ES-I3 (cell line): Measurements from ENCODE around the gene CAMK2B.

Experiments used
- H3K36me3 ChIP-seq: 2 replicates; pipeline ENCODE4 v1.6.1; 2013; ENCODE audit warnings: mild to moderate bottlenecking, low read length, control low read depth, moderate library complexity; ENCODE audit not compliant: insufficient read depth
- H3K4me1 ChIP-seq: 2 replicates; pipeline ENCODE4 v1.6.1; 2013; ENCODE audit warnings: mild to moderate bottlenecking, control low read depth, low read length; ENCODE audit not compliant: insufficient read depth
- H3K9ac ChIP-seq: 2 replicates; pipeline ENCODE4 v1.6.1; 2013; ENCODE audit warnings: low read depth, mild to moderate bottlenecking, low read length, moderate library complexity
- H3K9me3 ChIP-seq: 2 replicates; pipeline ENCODE4 v1.6.1; 2013; ENCODE audit warnings: mild to moderate bottlenecking, low read length, moderate library complexity; ENCODE audit not compliant: control insufficient read depth, insufficient read depth

Gene CAMK2B

DNA sequence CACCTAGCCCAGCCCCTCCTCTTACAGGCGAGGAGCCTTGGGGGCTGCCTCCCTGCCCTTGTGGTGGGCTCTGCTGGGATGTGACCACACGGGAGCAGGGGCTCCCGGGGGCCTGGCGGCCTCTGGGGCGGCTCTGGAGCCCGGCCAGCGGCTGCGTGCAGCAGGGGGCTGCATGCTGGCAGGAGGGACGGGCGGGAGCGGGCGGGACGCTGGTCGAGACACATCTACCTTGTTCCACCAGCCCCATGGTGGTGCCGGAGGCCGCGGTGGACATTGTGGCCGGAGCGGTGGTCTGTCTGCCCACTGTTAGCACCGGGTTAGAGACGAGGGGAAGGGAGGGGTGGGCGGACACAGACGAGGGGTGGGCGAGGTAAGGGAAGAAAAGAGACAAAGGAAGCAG is 86.0 kb downstream of the CAMK2B start:
- no peaks in the 10 kb centered on the region for H3K4me1 ChIP-seq
- H3K9ac ChIP-seq = no peak overlapping the region
- no peaks in the 10 kb centered on the region for H3K9me3 ChIP-seq
- H3K36me3 ChIP-seq = no peaks in the 10 kb centered on the region

DNA sequence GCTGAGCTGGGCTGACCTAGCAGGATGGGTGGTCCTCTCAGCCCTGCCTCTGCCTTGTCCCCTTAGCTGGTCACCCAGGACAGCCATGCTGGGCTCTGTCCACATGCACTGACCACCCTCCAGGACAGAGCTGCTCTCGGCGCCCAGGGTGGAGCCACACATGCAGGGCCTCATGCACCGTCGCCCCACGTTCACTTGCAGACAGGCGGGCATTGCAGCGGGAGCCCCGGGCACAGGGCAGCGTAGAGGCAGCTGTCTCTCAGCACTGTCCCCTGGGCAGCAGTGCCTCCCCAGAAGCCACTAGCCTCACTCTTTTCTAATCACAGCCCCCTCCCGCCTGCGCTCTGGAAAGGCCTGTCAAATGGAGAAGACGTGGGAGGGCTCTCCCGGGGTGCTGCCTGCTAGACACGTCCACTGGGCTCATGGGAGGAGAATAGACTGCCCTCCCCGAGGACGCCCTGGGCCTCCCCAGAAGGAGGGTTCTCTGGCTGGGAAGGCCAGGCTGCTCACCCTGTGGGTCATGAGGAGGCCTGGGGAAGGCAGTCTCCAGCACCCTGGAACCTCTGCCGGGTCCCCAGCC is 87.2 kb downstream of the CAMK2B start:
- Histone ChIP-seq H3K9me3 (no peaks in the 10 kb centered on the region), H3K9ac (no peak overlapping the region), H3K4me1 (no peaks in the 10 kb centered on the region), H3K36me3 (no peaks in the 10 kb centered on the region)

DNA sequence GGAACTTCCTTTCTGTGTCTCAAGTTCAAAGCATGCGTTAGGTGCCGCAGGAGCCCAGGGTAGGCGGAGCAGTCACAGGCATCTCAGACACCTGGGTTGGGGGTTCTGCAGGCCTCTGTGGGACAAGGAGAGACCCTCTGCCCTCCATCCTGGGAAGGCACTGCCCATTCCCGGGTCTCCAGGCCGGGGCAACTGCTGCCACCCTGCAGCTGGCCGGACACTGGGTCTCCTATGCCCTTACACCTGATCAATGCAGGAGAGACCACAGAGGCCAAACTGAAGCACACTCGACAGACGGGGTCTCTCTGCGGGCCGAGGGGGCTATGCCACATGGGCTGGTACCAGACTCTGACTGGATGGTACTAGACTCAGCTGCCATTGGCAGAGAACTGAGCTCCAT is 87.7 kb downstream of the CAMK2B start:
- no peaks in the 10 kb centered on the region for H3K9me3 ChIP-seq
- no peaks in the 10 kb centered on the region for H3K4me1 ChIP-seq
- no peak overlapping the region for H3K9ac ChIP-seq
- no peaks in the 10 kb centered on the region for H3K36me3 ChIP-seq

DNA sequence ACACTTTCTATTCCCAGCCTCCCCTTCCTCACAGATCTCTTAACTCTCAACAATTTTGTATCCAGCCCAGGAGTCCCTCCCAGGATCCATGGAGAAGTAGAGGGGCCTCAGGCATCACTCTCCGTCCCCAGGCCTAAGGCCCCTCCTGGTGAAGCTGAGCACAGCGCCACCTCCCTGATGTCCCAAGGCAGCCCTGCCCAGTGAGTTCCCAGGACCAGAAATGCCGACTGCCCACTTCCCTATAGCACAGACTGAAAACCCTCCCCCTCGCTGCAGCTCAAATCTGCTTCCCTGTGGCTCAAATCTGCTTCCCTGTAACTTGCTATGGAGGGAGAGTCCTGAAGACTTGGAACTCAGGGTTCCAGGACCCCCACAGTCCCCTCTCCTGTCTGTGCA is 89.1 kb downstream of the CAMK2B start:
- H3K36me3 ChIP-seq = no peaks in the 10 kb centered on the region
- H3K9ac ChIP-seq = no peak overlapping the region
- H3K9me3 ChIP-seq = no peaks in the 10 kb centered on the region
- H3K4me1 ChIP-seq = no peaks in the 10 kb centered on the region

DNA sequence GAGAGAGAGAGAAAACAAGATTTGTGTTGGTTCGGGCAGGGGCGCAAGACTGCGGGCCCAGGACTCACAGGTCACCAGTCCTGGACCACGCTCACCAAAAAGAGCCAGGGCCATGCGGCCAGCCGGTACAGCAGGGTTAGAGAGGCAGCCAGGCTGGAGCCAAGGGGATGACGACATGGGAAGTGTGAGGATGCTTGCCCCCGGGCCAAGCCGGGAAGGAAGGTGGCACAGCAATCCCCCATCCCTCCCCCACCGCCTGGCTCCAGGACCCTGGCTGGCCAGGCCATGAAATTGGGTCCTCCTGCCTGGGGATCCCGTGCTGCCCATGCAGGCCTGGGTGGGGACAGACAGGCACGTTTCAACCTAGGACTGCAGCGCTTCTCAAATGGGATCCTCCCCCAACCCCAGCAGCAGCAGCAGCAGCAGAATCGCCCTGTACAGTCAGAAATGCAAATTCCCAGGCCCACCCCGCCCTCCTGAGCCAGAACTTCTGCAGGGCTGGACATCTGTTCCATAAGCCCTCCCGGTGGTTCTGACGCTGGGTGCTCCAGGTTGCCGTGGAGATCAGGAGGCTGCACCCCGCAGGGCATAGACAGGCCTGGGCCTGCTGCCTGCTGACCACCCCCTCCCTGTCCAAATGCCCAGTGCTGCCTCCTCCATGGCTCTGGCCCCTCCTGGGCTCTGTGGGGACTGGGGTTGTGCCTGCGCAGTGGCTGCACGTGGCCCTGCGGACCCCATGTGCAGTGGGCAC is 89.6 kb downstream of the CAMK2B start:
- no peaks in the 10 kb centered on the region for H3K9me3 ChIP-seq
- no peaks in the 10 kb centered on the region for H3K36me3 ChIP-seq
- H3K4me1 ChIP-seq = no peaks in the 10 kb centered on the region
- no peak overlapping the region for H3K9ac ChIP-seq

DNA sequence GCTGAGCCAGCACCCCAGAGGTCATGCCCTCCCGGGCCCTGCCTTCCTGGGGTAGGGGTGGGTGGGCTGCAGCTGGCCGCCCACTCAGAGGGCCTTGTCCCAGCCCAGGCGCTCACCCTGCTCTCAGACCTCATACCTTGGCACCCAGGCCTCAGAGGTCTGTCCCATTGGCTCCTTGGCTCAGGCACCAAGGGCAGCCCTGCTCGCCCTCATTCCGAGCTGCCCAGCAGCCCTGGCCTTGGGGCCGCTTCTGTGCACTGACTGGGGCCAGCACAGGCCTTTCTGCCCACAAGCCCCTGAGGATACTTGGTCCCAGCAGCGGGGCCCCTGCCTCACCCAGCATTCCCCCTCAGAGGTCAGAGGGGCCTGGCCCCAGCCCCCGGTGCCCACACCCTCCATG is 90.3 kb downstream of the CAMK2B start:
- H3K9ac ChIP-seq = no peak overlapping the region
- H3K9me3 ChIP-seq = no peaks in the 10 kb centered on the region
- H3K4me1 ChIP-seq = no peaks in the 10 kb centered on the region

DNA sequence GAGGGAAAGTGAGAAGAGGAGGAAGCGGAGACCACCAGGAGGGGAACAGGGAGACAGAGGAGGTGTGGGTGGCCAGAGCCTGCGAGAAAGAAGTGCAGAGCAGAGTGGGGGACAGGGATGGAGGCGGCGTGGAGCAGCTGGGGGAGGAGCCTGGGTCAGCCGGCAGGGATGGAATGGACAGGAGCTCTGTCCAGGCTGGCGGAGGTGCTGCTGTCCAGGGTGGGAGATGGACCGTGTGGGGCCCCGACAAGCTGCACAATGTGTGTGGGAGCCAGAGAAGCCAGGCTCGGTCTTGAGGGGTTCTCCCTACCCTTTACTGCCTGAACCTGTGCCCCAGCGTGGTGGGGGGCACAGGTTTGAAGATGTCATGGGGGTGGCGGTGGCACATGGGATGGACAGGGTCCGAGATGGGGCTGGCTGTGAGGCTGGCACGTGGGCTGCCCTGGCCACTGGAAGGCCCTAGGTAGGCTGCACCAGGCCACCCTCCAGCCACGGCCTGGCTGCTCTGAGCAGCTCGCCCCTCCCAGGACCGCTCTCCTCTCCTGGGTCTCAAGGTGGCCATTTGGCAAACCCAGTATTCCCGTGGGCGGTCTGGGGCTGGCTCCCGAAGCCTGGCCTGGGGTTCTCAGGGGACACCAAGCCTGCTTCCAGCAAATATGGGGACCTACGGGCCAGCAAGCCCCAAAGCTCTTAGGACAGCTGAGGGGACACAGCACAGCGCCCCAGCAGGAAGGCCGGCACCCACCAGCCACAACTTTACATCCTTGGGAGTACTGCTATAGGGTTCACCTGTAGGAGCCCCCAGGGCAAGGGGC is 92.3 kb downstream of the CAMK2B start:
- no peak overlapping the region for H3K9ac ChIP-seq
- no peaks in the 10 kb centered on the region for H3K9me3 ChIP-seq
- H3K36me3 ChIP-seq = no peaks in the 10 kb centered on the region
- H3K4me1 ChIP-seq = no peaks in the 10 kb centered on the region

More for the DNA sequence above, 90.3 kb downstream of the CAMK2B start:
- no peaks in the 10 kb centered on the region for H3K36me3 ChIP-seq

DNA sequence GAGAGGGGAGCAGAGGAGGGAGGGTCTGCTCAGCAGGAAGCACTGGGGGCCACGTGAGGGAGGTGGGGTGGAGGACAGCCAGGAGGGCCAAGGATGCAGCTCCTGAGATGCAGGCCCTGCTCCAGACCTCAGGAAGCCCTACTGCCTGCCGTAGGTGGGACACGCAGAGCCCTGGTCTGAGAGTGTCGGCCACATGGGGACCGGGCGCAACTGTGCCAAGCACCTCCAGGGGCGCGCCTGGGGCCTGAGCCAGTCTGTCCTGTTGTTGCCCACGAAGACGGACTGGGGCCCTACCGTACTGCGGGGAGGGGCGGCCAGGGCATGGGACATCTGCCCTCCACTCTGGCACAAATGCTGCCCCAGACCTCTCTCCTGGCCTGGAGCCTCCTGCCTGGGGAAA is 93.0 kb downstream of the CAMK2B start:
- H3K4me1 ChIP-seq = no peaks in the 10 kb centered on the region

DNA sequence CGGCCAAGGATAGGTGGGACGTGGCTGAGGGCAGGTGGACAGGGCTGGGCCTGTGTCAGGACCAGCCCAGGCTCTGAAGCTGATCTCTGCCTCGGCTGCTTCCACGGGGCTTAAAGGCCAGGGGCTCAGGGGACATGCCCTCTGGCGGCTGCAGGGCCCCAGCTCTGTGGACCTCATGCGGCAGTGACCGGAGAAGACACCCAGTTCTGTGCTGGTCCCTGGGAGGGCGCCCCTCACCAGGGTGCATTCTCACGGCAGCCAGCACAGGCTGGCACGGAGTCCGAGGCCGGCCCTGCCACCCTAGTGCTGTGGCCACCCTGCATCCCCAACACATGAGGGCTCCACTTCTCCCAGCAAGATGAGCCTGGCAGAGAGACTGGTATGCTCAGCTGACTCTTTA is 94.3 kb downstream of the CAMK2B start:
- H3K9ac ChIP-seq = no peak overlapping the region
- H3K9me3 ChIP-seq = no peaks in the 10 kb centered on the region
- H3K4me1 ChIP-seq = no peaks in the 10 kb centered on the region
- no peaks in the 10 kb centered on the region for H3K36me3 ChIP-seq

More for the DNA sequence above, 93.0 kb downstream of the CAMK2B start:
- H3K9ac ChIP-seq = no peak overlapping the region
- no peaks in the 10 kb centered on the region for H3K9me3 ChIP-seq
- H3K36me3 ChIP-seq = no peaks in the 10 kb centered on the region

DNA sequence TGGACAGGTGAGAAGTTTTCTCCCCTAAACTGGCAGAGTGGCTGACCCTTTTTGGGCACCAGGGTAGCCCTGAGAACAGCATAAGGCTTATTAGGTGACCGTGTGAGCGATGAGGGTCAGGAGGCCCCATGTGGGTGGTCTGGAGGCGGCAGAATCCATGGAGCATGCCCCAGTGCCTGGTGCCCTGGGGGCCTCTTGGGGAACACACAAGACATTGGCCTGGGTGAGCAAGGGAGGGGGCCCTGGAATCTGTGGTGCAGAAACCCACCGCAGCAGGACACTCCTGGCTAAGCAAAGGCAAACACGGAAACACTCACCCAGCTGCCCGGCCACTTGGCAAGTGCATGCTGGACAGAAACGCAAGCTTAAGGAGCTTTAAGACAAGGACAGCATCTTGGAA is 95.1 kb downstream of the CAMK2B start:
- Histone ChIP-seq H3K4me1 (no peaks in the 10 kb centered on the region), H3K9ac (no peak overlapping the region), H3K9me3 (no peaks in the 10 kb centered on the region), H3K36me3 (no peaks in the 10 kb centered on the region)

DNA sequence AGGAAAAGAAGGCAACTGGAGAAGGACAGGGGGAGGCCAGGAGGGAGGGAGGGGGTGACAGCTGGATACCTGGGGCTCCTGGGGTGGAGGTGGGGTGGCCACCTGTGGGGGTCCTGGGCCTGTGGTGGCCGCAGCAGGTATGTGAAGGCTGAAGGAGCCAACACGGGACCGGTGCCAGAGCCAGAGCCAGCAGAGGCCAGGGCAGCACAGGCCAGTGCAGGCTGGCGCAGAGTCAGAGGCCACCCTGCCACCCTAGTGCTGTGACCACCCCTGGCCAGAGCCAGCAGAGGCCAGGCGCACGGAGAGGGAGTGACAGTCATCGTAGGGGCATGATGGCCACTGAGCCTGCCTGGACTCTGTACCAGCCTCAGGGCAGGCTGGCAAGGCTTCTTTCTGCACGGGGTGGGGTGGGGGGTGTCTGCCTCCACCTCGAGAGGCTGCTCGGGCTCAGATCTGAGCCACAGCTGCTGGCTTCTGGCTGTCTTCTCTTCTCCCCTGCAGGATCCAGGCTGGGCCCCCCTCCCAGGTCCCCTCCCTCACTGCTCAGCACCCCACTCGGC is 95.8 kb downstream of the CAMK2B start:
- Histone ChIP-seq H3K4me1 (no peaks in the 10 kb centered on the region), H3K36me3 (no peaks in the 10 kb centered on the region), H3K9ac (no peak overlapping the region), H3K9me3 (no peaks in the 10 kb centered on the region)

DNA sequence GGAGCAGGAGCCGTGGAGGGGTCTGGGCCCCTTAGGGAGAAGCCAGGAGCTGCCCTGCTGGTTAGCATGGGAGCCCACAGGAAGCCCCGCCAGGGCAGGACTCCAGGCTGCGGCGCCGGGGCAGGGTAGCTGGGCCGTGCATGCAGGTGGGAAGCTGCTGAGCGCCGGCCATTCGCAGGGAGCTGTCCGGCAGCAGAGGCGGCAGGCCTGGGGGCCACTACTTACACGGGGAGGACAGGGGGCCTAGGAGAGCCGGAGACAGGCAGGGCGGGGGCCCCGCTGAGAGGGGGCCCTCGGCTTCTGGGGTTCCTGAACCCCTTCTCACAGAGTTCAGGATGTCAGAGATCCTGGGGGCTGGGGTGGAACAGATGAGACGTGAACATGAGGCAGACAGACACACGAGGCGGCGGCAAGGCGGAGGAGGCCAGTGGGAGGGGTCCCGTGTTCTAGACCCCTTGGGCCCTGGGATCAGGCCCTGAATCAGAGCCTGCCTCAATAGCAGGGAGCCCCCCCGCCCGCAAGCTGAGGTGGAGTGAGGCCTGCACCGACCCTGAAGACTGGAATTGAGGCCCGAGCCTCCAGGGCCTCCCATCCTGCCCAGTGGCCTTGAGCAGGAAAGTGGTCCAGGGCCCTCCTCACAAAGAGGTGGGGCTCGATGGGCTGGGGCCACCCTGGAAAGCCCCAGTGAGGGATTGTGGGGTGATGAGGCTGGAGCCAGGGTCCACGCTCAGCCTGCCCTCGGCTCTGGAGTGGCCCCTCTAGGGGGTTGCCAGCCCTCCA is 96.6 kb downstream of the CAMK2B start:
- Histone ChIP-seq H3K36me3 (no peaks in the 10 kb centered on the region), H3K9ac (no peak overlapping the region), H3K9me3 (no peaks in the 10 kb centered on the region), H3K4me1 (no peaks in the 10 kb centered on the region)

DNA sequence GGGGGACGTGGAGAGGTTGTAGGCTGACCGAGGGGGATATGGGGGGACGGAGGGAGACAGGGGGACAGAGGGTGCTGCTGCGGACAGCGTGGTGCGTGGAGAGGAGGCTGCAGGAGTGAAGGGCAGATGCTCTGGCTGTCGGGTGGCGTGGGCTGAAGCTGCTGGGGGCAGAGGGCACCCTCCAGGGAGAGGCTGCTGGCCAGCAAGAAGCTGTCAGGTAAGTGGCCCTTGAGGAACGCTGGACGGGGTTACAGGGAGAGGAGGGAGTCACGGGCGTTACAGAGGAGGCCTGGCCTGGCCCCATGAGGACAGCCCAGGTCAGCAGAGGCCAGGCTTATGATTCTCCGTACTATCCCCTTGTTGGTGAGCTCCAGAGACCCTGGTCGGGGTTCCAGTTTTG is 97.5 kb downstream of the CAMK2B start:
- H3K9me3 ChIP-seq = no peaks in the 10 kb centered on the region
- no peaks in the 10 kb centered on the region for H3K4me1 ChIP-seq
- no peak overlapping the region for H3K9ac ChIP-seq
- no peaks in the 10 kb centered on the region for H3K36me3 ChIP-seq

DNA sequence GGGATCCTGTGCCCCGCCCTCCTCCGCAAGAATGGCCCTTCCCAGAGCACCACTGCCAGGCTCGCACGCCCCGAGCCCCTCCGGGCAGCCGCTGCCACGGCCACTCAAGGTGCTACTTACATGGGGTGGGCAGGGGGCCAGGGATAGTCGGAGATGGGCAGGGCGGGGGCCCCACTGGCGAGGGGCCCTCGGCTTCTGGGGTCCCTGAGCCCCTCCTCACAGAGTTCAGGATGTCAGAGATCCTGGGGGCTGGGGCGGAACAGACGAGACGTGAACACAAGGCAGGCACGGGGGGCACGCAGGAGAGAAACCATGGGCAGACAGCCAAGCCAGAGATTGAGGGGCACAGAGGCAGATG is 99.0 kb downstream of the CAMK2B start:
- Histone ChIP-seq H3K4me1 (no peaks in the 10 kb centered on the region), H3K36me3 (no peaks in the 10 kb centered on the region), H3K9me3 (no peaks in the 10 kb centered on the region), H3K9ac (no peak overlapping the region)
